Measurements from ENCODE around the gene SPAG16.

DNA sequence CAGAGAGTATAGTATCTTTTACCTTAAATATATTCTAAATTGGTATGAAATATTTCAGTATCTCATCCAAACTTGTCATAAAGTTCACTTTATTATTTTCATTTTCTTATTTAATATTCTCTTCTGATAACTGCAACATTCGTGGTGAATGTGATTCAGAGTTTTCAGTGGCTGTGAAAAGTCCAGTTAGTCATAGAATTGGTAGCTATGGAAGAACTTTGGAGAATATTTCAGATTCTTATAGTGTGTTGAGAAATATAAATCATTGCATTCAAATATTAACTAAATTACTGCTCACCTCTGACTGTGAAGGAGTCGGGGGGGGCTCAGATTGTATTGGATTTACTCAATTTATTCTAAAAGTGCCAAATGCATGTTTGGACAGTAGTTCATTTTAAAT, 948.0 kb downstream of the SPAG16 start:
- TF ChIP-seq, protein P1, sequence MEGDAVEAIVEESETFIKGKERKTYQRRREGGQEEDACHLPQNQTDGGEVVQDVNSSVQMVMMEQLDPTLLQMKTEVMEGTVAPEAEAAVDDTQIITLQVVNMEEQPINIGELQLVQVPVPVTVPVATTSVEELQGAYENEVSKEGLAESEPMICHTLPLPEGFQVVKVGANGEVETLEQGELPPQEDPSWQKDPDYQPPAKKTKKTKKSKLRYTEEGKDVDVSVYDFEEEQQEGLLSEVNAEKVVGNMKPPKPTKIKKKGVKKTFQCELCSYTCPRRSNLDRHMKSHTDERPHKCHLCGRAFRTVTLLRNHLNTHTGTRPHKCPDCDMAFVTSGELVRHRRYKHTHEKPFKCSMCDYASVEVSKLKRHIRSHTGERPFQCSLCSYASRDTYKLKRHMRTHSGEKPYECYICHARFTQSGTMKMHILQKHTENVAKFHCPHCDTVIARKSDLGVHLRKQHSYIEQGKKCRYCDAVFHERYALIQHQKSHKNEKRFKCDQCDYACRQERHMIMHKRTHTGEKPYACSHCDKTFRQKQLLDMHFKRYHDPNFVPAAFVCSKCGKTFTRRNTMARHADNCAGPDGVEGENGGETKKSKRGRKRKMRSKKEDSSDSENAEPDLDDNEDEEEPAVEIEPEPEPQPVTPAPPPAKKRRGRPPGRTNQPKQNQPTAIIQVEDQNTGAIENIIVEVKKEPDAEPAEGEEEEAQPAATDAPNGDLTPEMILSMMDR (conservative IDR thresholded peaks at IDR 0.05): no peak
- TF ChIP-seq ZFX (IDR thresholded peaks at IDR 0.05): no peak
